OCI-LY1 (cell line): ENCODE measurements around the gene SUV39H2.
A peak's percentile ranks its signal among the peaks of the same experiment; 100 is the strongest.

Experiments
- H2AFZ ChIP-seq: fragments of 200-600 bp; sonication (generic), shearing (Covaris generic); 2 replicates; pipeline ENCODE4 v1.6.0; 2014; ENCODE audit warnings: antibody characterized with exemption, mild to moderate bottlenecking, low read length
- H3F3A ChIP-seq: fragments of 200-600 bp; sonication (generic), shearing (Covaris generic); 2 replicates; pipeline ENCODE4 v1.6.0; 2014; ENCODE audit warnings: mild to moderate bottlenecking, antibody characterized with exemption, low read length, moderate library complexity; ENCODE audit not compliant: insufficient read depth
- H3K27ac ChIP-seq: fragments of 200-600 bp; sonication (generic); 2 replicates; pipeline ENCODE4 v1.5.1; 2014; ENCODE audit warnings: low read length, mixed run types, mild to moderate bottlenecking, low read depth; ENCODE audit not compliant: poor library complexity, severe bottlenecking
- H3K27me3 ChIP-seq: fragments of 200-600 bp; sonication (generic); 2 replicates; pipeline ENCODE4 v1.6.0; 2014; ENCODE audit warnings: antibody characterized with exemption, mild to moderate bottlenecking, low read length, moderate library complexity; ENCODE audit not compliant: insufficient read depth
- H3K36me3 ChIP-seq: fragments of 200-600 bp; sonication (generic); 2 replicates; pipeline ENCODE4 v1.6.1; 2014; ENCODE audit warnings: mild to moderate bottlenecking, antibody characterized with exemption, low read length, moderate library complexity, mixed read lengths; ENCODE audit not compliant: insufficient read depth
- H3K4me1 ChIP-seq: fragments of 200-600 bp; sonication (generic); 2 replicates; pipeline ENCODE4 v1.5.1; 2014; ENCODE audit warnings: mild to moderate bottlenecking, low read length, moderate library complexity; ENCODE audit not compliant: insufficient read depth, severe bottlenecking
- H3K4me2 ChIP-seq: fragments of 200-600 bp; sonication (generic), shearing (Covaris generic); 2 replicates; pipeline ENCODE4 v1.6.1; 2014; ENCODE audit warnings: low read length
- H3K4me3 ChIP-seq: fragments of 200-600 bp; sonication (generic); 2 replicates; pipeline ENCODE4 v1.5.1; 2014; ENCODE audit warnings: low read length, low read depth, mild to moderate bottlenecking, mixed read lengths; ENCODE audit not compliant: poor library complexity, severe bottlenecking
- H3K79me2 ChIP-seq: fragments of 200-600 bp; shearing (Covaris generic); 2 replicates; pipeline ENCODE4 v1.6.1; 2016; ENCODE audit warnings: mixed run types, low read length, mixed read lengths; ENCODE audit not compliant: insufficient read depth
- H3K9ac ChIP-seq: fragments of 200-600 bp; sonication (generic), shearing (Covaris generic); 2 replicates; pipeline ENCODE4 v1.6.1; 2014; ENCODE audit warnings: mild to moderate bottlenecking, low read length, mixed read lengths
- H3K9me2 ChIP-seq: fragments of 200-600 bp; sonication (generic), shearing (Covaris generic); 2 replicates; pipeline ENCODE4 v1.6.1; 2014; ENCODE audit warnings: low read depth, mild to moderate bottlenecking, low read length, mixed read lengths
- H3K9me3 ChIP-seq: fragments of 200-600 bp; shearing (Covaris generic); 2 replicates; pipeline ENCODE4 v1.6.1; 2014; ENCODE audit warnings: low read length, mixed read lengths
- H4K20me1 ChIP-seq: fragments of 200-600 bp; sonication (generic), shearing (Covaris generic); 2 replicates; pipeline ENCODE4 v1.6.0; 2016; ENCODE audit warnings: mild to moderate bottlenecking, low read length; ENCODE audit not compliant: insufficient read depth
- CTCF ChIP-seq: fragments of 200-600 bp; sonication (generic), shearing (Covaris generic); IDR thresholded peaks from 2 replicates; pipeline ENCODE4 v1.5.1; 2017; ENCODE audit warnings: mild to moderate bottlenecking, antibody characterized with exemption, low read length, moderate library complexity, mixed read lengths
- EZH2 ChIP-seq: fragments of 200-600 bp; sonication (generic), shearing (Covaris generic); IDR thresholded peaks from 2 replicates; pipeline ENCODE4 v1.8.0; 2017; ENCODE audit warnings: borderline replicate concordance, mixed run types, mild to moderate bottlenecking, antibody characterized with exemption, low read length, moderate library complexity, mixed read lengths

The SUV39H2 gene

GRCh38 chr10:14852236-14852635, 26.4 kb upstream of the SUV39H2 start:
- Histone ChIP-seq H3F3A (no peaks in the 10 kb centered on the region; the same call in 1 of the 2 replicates), H4K20me1 (no peaks in the 10 kb centered on the region), H2AFZ (no peak overlapping the region), H3K27ac (no peak overlapping the region), H3K4me1 (peaks cover 1% of the 10 kb centered on the region), H3K9me2 (no peaks in the 10 kb centered on the region), H3K4me2 (no peak overlapping the region), H3K36me3 (peaks cover 79% of the 10 kb centered on the region), H3K9ac (no peak overlapping the region), H3K27me3 (no peaks in the 10 kb centered on the region), H3K79me2 (no peaks in the 10 kb centered on the region), H3K4me3 (no peak overlapping the region), H3K9me3 (no peaks in the 10 kb centered on the region)
- TF ChIP-seq EZH2 (no peak), CTCF (no peak)

GRCh38 chr10:14855453-14855852, 23.2 kb upstream of the SUV39H2 start:
- H3K4me1 ChIP-seq: peaks cover 22% of the 10 kb centered on the region
- H3K27me3 ChIP-seq: no peaks in the 10 kb centered on the region
- no peaks in the 10 kb centered on the region; the same call in 1 of the 2 replicates for H3F3A ChIP-seq
- no peaks in the 10 kb centered on the region for H3K9me3 ChIP-seq
- no peak overlapping the region for H3K4me3 ChIP-seq
- H3K9ac ChIP-seq: no peak overlapping the region
- no peak overlapping the region for H3K4me2 ChIP-seq
- H3K27ac ChIP-seq: no peak overlapping the region
- H3K79me2 ChIP-seq: no peaks in the 10 kb centered on the region
- no peaks in the 10 kb centered on the region for H3K9me2 ChIP-seq
- no peak overlapping the region for H2AFZ ChIP-seq
- no peaks in the 10 kb centered on the region for H4K20me1 ChIP-seq
- peaks cover 76% of the 10 kb centered on the region for H3K36me3 ChIP-seq
- TF ChIP-seq EZH2: no peak
- no peak for TF ChIP-seq CTCF

GRCh38 chr10:14858338-14858960, 20.2 kb upstream of the SUV39H2 start:
- Histone ChIP-seq H3K9me3 (no peaks in the 10 kb centered on the region), H3K9me2 (no peaks in the 10 kb centered on the region), H4K20me1 (no peaks in the 10 kb centered on the region), H3K27me3 (no peaks in the 10 kb centered on the region), H3F3A (no peaks in the 10 kb centered on the region; the same call in 1 of the 2 replicates), H3K27ac (peak overlapping the region; percentile 67), H3K36me3 (peaks cover 70% of the 10 kb centered on the region), H2AFZ (no peak overlapping the region), H3K4me2 (peak overlapping the region; percentile 34; the same call in 1 of the 2 replicates), H3K79me2 (no peaks in the 10 kb centered on the region), H3K4me3 (no peak overlapping the region), H3K4me1 (peaks cover 22% of the 10 kb centered on the region), H3K9ac (no peak overlapping the region; the same call in 1 of the 2 replicates)
- TF ChIP-seq CTCF: no peak
- no peak for TF ChIP-seq EZH2
